GM23248 (cell line): Measurements from ENCODE around the gene ACAA1.

Experiments
- EZH2 ChIP-seq: fragments of 200-600 bp; sonication (generic); IDR thresholded peaks from 2 replicates; pipeline ENCODE4 v1.6.1; 2018; ENCODE audit warnings: antibody characterized with exemption, mild to moderate bottlenecking; ENCODE audit not compliant: insufficient read depth, poor library complexity, severe bottlenecking
- EZH2phosphoT487 ChIP-seq: fragments of 200-600 bp; sonication (generic); IDR thresholded peaks from 2 replicates; pipeline ENCODE4 v1.6.1; 2018; ENCODE audit warnings: antibody characterized with exemption, moderate library complexity, mild to moderate bottlenecking, low read depth; ENCODE audit not compliant: insufficient read depth

- TF ChIP-seq EZH2 (no peak), EZH2phosphoT487 (no peak)
Observed at GRCh38 chr3:38101811-38102443, 35.0 kb downstream of the ACAA1 start.
